ENCODE results near the gene OSBPL9.

The OSBPL9 gene

DNA sequence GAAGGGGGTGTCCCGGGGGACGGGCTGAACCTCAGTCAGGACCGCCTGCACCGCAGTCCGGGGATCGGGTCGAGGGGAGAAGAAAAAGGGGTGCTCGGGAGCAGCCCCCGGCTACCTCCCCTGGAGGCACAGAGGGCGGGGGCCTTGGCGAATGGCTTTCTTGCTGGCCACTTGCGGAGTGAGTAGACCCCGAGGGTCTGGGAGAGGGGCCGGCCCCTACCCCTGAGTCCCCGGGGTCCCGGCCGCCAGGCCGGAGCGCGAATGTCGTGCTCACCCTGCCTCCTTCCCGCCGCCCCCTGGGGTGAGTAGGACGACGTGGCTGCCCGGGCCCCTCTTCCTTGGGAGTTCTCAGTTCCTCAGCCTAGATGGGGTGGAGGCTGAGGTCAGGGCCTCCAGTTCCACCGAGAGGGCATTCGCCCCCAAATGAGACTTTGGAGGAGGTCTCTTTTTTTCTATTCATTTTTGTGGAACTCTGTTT is 113.0 kb downstream of the OSBPL9 start (continued):
- TF ChIP-seq, protein P1, sequence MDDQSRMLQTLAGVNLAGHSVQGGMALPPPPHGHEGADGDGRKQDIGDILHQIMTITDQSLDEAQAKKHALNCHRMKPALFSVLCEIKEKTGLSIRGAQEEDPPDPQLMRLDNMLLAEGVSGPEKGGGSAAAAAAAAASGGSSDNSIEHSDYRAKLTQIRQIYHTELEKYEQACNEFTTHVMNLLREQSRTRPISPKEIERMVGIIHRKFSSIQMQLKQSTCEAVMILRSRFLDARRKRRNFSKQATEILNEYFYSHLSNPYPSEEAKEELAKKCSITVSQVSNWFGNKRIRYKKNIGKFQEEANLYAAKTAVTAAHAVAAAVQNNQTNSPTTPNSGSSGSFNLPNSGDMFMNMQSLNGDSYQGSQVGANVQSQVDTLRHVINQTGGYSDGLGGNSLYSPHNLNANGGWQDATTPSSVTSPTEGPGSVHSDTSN (CRISPR knock-in tag; IDR thresholded peaks at IDR 0.05) = no peak
- TF ChIP-seq ZNF223 (tag by site-specific recombination; IDR thresholded peaks at IDR 0.05) (no peak), ZNF324 (tag by site-specific recombination; IDR thresholded peaks at IDR 0.05) (no peak), IKZF3 (tag by site-specific recombination; IDR thresholded peaks at IDR 0.05) (peak; percentile 66; the same call in 1 of the 2 replicates), TRIM28 (IDR thresholded peaks at IDR 0.05; ENCODE audit: borderline replicate concordance, low read length) (no peak), YY1 (tag by site-specific recombination; IDR thresholded peaks at IDR 0.05) (no peak), ZNF707 (tag by site-specific recombination; IDR thresholded peaks at IDR 0.05) (no peak), ZNF184 (tag by site-specific recombination; IDR thresholded peaks at IDR 0.05) (no peak), OVOL3 (tag by site-specific recombination; IDR thresholded peaks at IDR 0.05) (no peak), ZNF133 (tag by site-specific recombination; IDR thresholded peaks at IDR 0.05) (no peak), ZNF791 (tag by site-specific recombination; IDR thresholded peaks at IDR 0.05) (no peak), ZNF114 (tag by site-specific recombination; IDR thresholded peaks at IDR 0.05) (no peak), WT1 (tag by site-specific recombination; IDR thresholded peaks at IDR 0.05) (no peak), ZNF157 (tag by site-specific recombination; IDR thresholded peaks at IDR 0.05) (no peak), ZNF776 (tag by site-specific recombination; IDR thresholded peaks at IDR 0.05; ENCODE audit: borderline replicate concordance) (no peak), ZNF623 (tag by site-specific recombination; IDR thresholded peaks at IDR 0.05) (no peak), ZNF600 (tag by site-specific recombination; IDR thresholded peaks at IDR 0.05) (no peak), ZNF768 (tag by site-specific recombination; IDR thresholded peaks at IDR 0.05) (no peak), GLIS2 (tag by site-specific recombination; IDR thresholded peaks at IDR 0.05) (peak; percentile 70), ZFHX2 (tag by site-specific recombination; conservative IDR thresholded peaks at IDR 0.05) (no peak), PRDM1 (tag by site-specific recombination; IDR thresholded peaks at IDR 0.05) (no peak), KLF10 (tag by site-specific recombination; IDR thresholded peaks at IDR 0.05) (no peak), KLF7 (tag by site-specific recombination; IDR thresholded peaks at IDR 0.05; ENCODE audit: borderline replicate concordance) (no peak), ZNF16 (tag by site-specific recombination; IDR thresholded peaks at IDR 0.05; ENCODE audit: low read depth) (no peak), ZNF830 (tag by site-specific recombination; IDR thresholded peaks at IDR 0.05; ENCODE audit: low read depth) (no peak), OSR2 (tag by site-specific recombination; IDR thresholded peaks at IDR 0.05) (no peak), ZNF792 (tag by site-specific recombination; IDR thresholded peaks at IDR 0.05) (no peak), ZNF426 (tag by site-specific recombination; IDR thresholded peaks at IDR 0.05) (no peak), ZSCAN23 (tag by site-specific recombination; IDR thresholded peaks at IDR 0.05) (0 out of 2 replicates have a peak, but pooled peaks have one; percentile 36)
- TF ChIP-seq, protein P2, sequence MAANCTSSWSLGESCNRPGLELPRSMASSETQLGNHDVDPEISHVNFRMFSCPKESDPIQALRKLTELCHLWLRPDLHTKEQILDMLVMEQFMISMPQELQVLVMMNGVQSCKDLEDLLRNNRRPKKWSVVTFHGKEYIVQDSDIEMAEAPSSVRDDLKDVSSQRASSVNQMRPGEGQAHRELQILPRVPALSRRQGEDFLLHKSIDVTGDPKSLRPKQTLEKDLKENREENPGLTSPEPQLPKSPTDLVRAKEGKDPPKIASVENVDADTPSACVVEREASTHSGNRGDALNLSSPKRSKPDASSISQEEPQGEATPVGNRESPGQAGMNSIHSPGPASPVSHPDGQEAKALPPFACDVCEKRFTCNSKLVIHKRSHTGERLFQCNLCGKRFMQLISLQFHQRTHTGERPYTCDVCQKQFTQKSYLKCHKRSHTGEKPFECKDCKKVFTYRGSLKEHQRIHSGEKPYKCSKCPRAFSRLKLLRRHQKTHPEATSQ (tag by site-specific recombination; IDR thresholded peaks at IDR 0.05) = no peak
- TF ChIP-seq, protein P3, sequence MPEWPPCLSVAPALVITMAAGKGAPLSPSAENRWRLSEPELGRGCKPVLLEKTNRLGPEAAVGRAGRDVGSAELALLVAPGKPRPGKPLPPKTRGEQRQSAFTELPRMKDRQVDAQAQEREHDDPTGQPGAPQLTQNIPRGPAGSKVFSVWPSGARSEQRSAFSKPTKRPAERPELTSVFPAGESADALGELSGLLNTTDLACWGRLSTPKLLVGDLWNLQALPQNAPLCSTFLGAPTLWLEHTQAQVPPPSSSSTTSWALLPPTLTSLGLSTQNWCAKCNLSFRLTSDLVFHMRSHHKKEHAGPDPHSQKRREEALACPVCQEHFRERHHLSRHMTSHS (tag by site-specific recombination; IDR thresholded peaks at IDR 0.05) = no peak
- TF ChIP-seq, protein P4, sequence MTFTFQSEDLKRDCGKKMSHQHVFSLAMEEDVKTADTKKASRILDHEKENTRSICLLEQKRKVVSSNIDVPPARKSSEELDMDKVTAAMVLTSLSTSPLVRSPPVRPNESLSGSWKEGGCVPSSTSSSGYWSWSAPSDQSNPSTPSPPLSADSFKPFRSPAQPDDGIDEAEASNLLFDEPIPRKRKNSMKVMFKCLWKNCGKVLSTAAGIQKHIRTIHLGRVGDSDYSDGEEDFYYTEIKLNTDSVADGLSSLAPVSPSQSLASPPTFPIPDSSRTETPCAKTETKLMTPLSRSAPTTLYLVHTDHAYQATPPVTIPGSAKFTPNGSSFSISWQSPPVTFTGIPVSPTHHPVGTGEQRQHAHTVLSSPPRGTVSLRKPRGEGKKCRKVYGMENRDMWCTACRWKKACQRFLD (tag by site-specific recombination; IDR thresholded peaks at IDR 0.05) = no peak
- TF ChIP-seq, protein P5, sequence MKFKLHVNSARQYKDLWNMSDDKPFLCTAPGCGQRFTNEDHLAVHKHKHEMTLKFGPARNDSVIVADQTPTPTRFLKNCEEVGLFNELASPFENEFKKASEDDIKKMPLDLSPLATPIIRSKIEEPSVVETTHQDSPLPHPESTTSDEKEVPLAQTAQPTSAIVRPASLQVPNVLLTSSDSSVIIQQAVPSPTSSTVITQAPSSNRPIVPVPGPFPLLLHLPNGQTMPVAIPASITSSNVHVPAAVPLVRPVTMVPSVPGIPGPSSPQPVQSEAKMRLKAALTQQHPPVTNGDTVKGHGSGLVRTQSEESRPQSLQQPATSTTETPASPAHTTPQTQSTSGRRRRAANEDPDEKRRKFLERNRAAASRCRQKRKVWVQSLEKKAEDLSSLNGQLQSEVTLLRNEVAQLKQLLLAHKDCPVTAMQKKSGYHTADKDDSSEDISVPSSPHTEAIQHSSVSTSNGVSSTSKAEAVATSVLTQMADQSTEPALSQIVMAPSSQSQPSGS (tag by site-specific recombination; IDR thresholded peaks at IDR 0.05; ENCODE audit: low read depth) = no peak
- TF ChIP-seq, protein P6, sequence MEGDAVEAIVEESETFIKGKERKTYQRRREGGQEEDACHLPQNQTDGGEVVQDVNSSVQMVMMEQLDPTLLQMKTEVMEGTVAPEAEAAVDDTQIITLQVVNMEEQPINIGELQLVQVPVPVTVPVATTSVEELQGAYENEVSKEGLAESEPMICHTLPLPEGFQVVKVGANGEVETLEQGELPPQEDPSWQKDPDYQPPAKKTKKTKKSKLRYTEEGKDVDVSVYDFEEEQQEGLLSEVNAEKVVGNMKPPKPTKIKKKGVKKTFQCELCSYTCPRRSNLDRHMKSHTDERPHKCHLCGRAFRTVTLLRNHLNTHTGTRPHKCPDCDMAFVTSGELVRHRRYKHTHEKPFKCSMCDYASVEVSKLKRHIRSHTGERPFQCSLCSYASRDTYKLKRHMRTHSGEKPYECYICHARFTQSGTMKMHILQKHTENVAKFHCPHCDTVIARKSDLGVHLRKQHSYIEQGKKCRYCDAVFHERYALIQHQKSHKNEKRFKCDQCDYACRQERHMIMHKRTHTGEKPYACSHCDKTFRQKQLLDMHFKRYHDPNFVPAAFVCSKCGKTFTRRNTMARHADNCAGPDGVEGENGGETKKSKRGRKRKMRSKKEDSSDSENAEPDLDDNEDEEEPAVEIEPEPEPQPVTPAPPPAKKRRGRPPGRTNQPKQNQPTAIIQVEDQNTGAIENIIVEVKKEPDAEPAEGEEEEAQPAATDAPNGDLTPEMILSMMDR (tag by site-specific recombination; IDR thresholded peaks at IDR 0.05) = no peak
- TF ChIP-seq, protein P7, sequence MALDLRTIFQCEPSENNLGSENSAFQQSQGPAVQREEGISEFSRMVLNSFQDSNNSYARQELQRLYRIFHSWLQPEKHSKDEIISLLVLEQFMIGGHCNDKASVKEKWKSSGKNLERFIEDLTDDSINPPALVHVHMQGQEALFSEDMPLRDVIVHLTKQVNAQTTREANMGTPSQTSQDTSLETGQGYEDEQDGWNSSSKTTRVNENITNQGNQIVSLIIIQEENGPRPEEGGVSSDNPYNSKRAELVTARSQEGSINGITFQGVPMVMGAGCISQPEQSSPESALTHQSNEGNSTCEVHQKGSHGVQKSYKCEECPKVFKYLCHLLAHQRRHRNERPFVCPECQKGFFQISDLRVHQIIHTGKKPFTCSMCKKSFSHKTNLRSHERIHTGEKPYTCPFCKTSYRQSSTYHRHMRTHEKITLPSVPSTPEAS (tag by site-specific recombination; IDR thresholded peaks at IDR 0.05) = no peak

All from HEK293 (cell line).